HCT116 (cell line): ENCODE results near the gene RASSF5. TPM values are rescaled to one million over a fixed set of nuclear protein-coding genes. Genes with fewer than 3 reads are reported as not detected.

Source experiments
- ATAC-seq: fragments of 200-7000 bp; cut with Tn5 transposase; 2 replicates; pipeline ENCODE4 v1.9.1; 2020; ENCODE audit warnings: mild to moderate bottlenecking, moderate library complexity
- BruUV-seq: library from RNA; stranded (reverse); fragments of 400-500 nt; replicated peaks from 2 replicates; lab custom pipeline; 2021; lab: Mats Ljungman, UMichigan
- CTCF ChIA-PET: fragments of 300-600 bp; sonication (Branson Sonifier 250); formaldehyde crosslinking; loops from one replicate; lab custom pipeline; 2021; ENCODE audit warnings: antibody characterized with exemption; lab: Charles Lee
- POLR2A ChIA-PET: fragments of 300-600, 350-600 bp; sonication (Branson Sonifier 250); formaldehyde crosslinking; loops from one replicate; lab custom pipeline; 2021; ENCODE audit warnings: antibody characterized with exemption; lab: Charles Lee
- RAD21 ChIA-PET, 2 experiments: fragments of 300-600 bp; sonication (Branson Sonifier 250); formaldehyde crosslinking; loops; one replicate each; lab custom pipeline; 2023; ENCODE audit warnings: low total read pairs in 2 of 2; ENCODE audit not compliant: uncharacterized antibody in 2 of 2, unreplicated experiment in 2 of 2, low non-redundant PET in 1 of 2; lab: Charles Lee
- DNase-seq: peaks from one replicate; pipeline ENCODE4 v3.0.0-alpha.2; 2010; ENCODE audit warnings: low read depth, low spot score
- H2AFZ ChIP-seq: fragments of 200-600 bp; shearing (Covaris generic), sonication (generic); 2 replicates; pipeline ENCODE4 v1.6.1; 2017; ENCODE audit warnings: low read depth, mixed run types, mixed read lengths, antibody characterized with exemption, low read length; ENCODE audit not compliant: poor library complexity, severe bottlenecking
- H3K27ac ChIP-seq: 2 replicates; pipeline ENCODE4 v1.5.1; 2012; ENCODE audit warnings: low read depth, low read length
- H3K27me3 ChIP-seq: fragments of 200-600 bp; sonication (generic); 2 replicates; pipeline ENCODE4 v1.6.1; 2016; ENCODE audit warnings: mixed run types, low read length, mixed read lengths; ENCODE audit not compliant: insufficient read depth
- H3K36me3 ChIP-seq, 2 experiments: fragments of 200-500 bp in 1 of 2; fragments of 200-600 bp in 1 of 2; sonication (Bioruptor generic) in 1 of 2; sonication (generic) in 1 of 2; 2 replicates each; pipeline versions ENCODE4 v1.5.1 to v1.6.1; 2014 to 2016; ENCODE audit warnings: low read length in 2 of 2, inconsistent platforms in 1 of 2, mixed read lengths in 1 of 2, mixed run types in 1 of 2; ENCODE audit not compliant: insufficient read depth in 2 of 2, control insufficient read depth in 1 of 2
- H3K4me1 ChIP-seq, 2 experiments: fragments of 200-600 bp in 1 of 2; sonication (generic) in 1 of 2; 2 replicates each; pipeline versions ENCODE4 v1.5.1 to v1.6.1; 2012 to 2017; ENCODE audit warnings: low read length in 2 of 2, inconsistent platforms in 1 of 2, mild to moderate bottlenecking in 1 of 2, mixed read lengths in 1 of 2, mixed run types in 1 of 2, moderate library complexity in 1 of 2; ENCODE audit not compliant: insufficient read depth in 2 of 2, control insufficient read depth in 1 of 2
- H3K4me2 ChIP-seq: fragments of 200-600 bp; sonication (generic); 2 replicates; pipeline ENCODE4 v1.6.1; 2017; ENCODE audit warnings: mixed run types, low read length, mixed read lengths
- H3K4me3 ChIP-seq, 2 experiments: fragments of 200-600 bp in 1 of 2; sonication (generic) in 1 of 2; replicated peaks in 1 of 2; 2 replicates each; pipeline ENCODE4 v1.5.1; 2011 to 2016; ENCODE audit warnings: low read length in 2 of 2, control low read depth in 1 of 2, low read depth in 1 of 2, mild to moderate bottlenecking in 1 of 2, mixed read lengths in 1 of 2, mixed run types in 1 of 2
- H3K79me2 ChIP-seq: fragments of 200-600 bp; sonication (generic); 2 replicates; pipeline ENCODE4 v1.6.1; 2017; ENCODE audit warnings: mild to moderate bottlenecking, mixed run types, low read length, moderate library complexity, mixed read lengths; ENCODE audit not compliant: insufficient read depth
- H3K9ac ChIP-seq: fragments of 200-600 bp; sonication (generic); 2 replicates; pipeline ENCODE4 v1.6.1; 2016; ENCODE audit warnings: low read length, mixed read lengths
- H3K9me2 ChIP-seq: fragments of 200-600 bp; sonication (generic), shearing (Covaris generic); 2 replicates; pipeline ENCODE4 v1.6.1; 2017; ENCODE audit warnings: mixed run types, mild to moderate bottlenecking, moderate library complexity; ENCODE audit not compliant: insufficient read depth
- H3K9me3 ChIP-seq, 2 experiments: fragments of 200-500 bp in 1 of 2; fragments of 200-600 bp in 1 of 2; sonication (Bioruptor generic) in 1 of 2; sonication (generic) in 1 of 2; 2 replicates each; pipeline ENCODE4 v1.6.1; 2014 to 2017; ENCODE audit warnings: low read length in 2 of 2, mixed read lengths in 2 of 2, inconsistent platforms in 1 of 2, low read depth in 1 of 2, mild to moderate bottlenecking in 1 of 2, mixed run types in 1 of 2, moderate library complexity in 1 of 2; ENCODE audit not compliant: control insufficient read depth in 1 of 2, insufficient read depth in 1 of 2
- H4K20me1 ChIP-seq: fragments of 200-600 bp; sonication (generic), shearing (Covaris generic); 2 replicates; pipeline ENCODE4 v1.6.1; 2017; ENCODE audit warnings: mixed run types, mild to moderate bottlenecking, moderate library complexity; ENCODE audit not compliant: insufficient read depth
- CBX3 ChIP-seq: IDR thresholded peaks from 2 replicates; pipeline ENCODE4 v1.6.1; 2012; ENCODE audit warnings: low read depth
- CEBPB ChIP-seq: IDR thresholded peaks from 2 replicates; pipeline ENCODE4 v1.6.1; 2012; ENCODE audit warnings: low read depth
- EGR1 ChIP-seq: IDR thresholded peaks from 2 replicates; pipeline ENCODE4 v1.6.1; 2012; ENCODE audit warnings: low read depth
- ELF1 ChIP-seq: IDR thresholded peaks from 2 replicates; pipeline ENCODE4 v1.6.1; 2012; ENCODE audit warnings: low read depth, borderline replicate concordance
- EZH2 ChIP-seq: fragments of 200-600 bp; sonication (generic); IDR thresholded peaks from 2 replicates; pipeline ENCODE4 v1.6.1; 2017; ENCODE audit warnings: antibody characterized with exemption, mixed run types
- FOSL1 ChIP-seq: IDR thresholded peaks from 2 replicates; pipeline ENCODE4 v1.6.1; 2012; ENCODE audit warnings: low read depth
- JUND ChIP-seq: IDR thresholded peaks from 2 replicates; pipeline ENCODE4 v1.6.1; 2012
- POLR2A ChIP-seq: IDR thresholded peaks from 2 replicates; pipeline ENCODE4 v1.7.0; 2011; ENCODE audit warnings: borderline replicate concordance; ENCODE audit not compliant: insufficient read depth, insufficient read length; ENCODE audit errors: extremely low read depth
- SIN3A ChIP-seq: IDR thresholded peaks from 2 replicates; pipeline ENCODE4 v1.6.1; 2012; ENCODE audit warnings: low read depth
- SP1 ChIP-seq: IDR thresholded peaks from 2 replicates; pipeline ENCODE4 v1.6.1; 2012; ENCODE audit warnings: low read depth
- SRF ChIP-seq: IDR thresholded peaks from 2 replicates; pipeline ENCODE4 v1.6.1; 2012; ENCODE audit warnings: low read depth
- TCF7L2 ChIP-seq: IDR thresholded peaks from 2 replicates; pipeline ENCODE4 v1.7.0; 2011; ENCODE audit warnings: borderline replicate concordance, inconsistent platforms; ENCODE audit not compliant: insufficient read depth, insufficient read length; ENCODE audit errors: extremely low read depth
- ZFX ChIP-seq: fragments of 450-650 bp; IDR thresholded peaks from 2 replicates; pipeline ENCODE4 v1.6.1; 2017
- ZNF274 ChIP-seq: fragments of 200-500 bp; sonication (Bioruptor generic); IDR thresholded peaks from 2 replicates; pipeline ENCODE4 v1.6.1; 2014; ENCODE audit warnings: mild to moderate bottlenecking, low read depth, low read length, inconsistent platforms
- intact Hi-C: fragments of 100-400 bp; cut with micrococcal nuclease; formaldehyde crosslinking; loops from 2 replicates; pipeline ENCODE4 v1.10.0; 2022
- total RNA-seq: library from RNA; stranded (reverse); gene quantifications from one replicate; pipeline ENCODE4 v1.2.1, GENCODE V29; 2021; ENCODE audit not compliant: unreplicated experiment
- TF ChIP-seq, protein P1 (sequence below): IDR thresholded peaks from 2 replicates; pipeline ENCODE4 v1.6.1; 2012
- TF ChIP-seq, protein P2 (sequence below): IDR thresholded peaks from 2 replicates; pipeline ENCODE4 v1.6.1; 2012
- TF ChIP-seq, protein P3 (sequence below): IDR thresholded peaks from 2 replicates; pipeline ENCODE4 v1.6.1; 2012; ENCODE audit warnings: low read depth
- TF ChIP-seq, protein P4 (sequence below), 3 experiments: fragments of 200-600 bp in 1 of 3; sonication (generic) in 1 of 3; IDR thresholded peaks in 2 of 3; conservative IDR thresholded peaks in 1 of 3; 2 replicates each; pipeline ENCODE4 v1.5.1; 2012 to 2017; ENCODE audit warnings: low read depth in 2 of 3, low read length in 2 of 3, antibody characterized with exemption in 1 of 3, borderline replicate concordance in 1 of 3, control low read depth in 1 of 3, mild to moderate bottlenecking in 1 of 3, mixed read lengths in 1 of 3, mixed run types in 1 of 3, moderate library complexity in 1 of 3; ENCODE audit not compliant: insufficient read depth in 1 of 3

The RASSF5 gene
- total RNA-seq, 1 experiment from 2014 or later = 5.4 TPM

DNA sequence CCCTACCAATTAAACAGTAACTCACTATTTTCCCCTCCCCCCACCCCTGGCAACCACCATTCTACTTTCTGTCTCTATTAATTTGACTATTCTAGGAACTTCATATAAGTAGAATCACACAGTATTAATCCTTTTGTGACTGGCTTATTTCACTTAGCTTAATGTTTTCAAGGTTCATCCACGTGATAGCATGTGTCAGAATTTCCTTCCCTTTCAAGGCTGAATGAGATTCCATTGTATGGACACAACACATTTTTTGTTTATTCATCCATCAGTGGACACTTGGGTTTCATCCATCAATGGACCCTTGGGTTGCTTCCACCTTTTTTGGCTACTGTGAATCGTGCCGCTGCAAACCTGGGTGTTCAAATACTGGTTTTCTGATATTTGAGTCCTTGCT is 63.2 kb downstream of the RASSF5 start:
- no peak for TF ChIP-seq SIN3A
- TF ChIP-seq, protein P1, sequence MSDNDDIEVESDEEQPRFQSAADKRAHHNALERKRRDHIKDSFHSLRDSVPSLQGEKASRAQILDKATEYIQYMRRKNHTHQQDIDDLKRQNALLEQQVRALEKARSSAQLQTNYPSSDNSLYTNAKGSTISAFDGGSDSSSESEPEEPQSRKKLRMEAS = no peak
- TF ChIP-seq EGR1 = no peak
- TF ChIP-seq CEBPB = no peak
- DNase-seq (no peak), ATAC-seq (no peak)
- Histone ChIP-seq H3K9me2 (no peaks in the 10 kb centered on the region), H3K9me3 (no peaks in the 10 kb centered on the region), H3K4me3 (no peak overlapping the region), H3K36me3 (no peaks in the 10 kb centered on the region), H3K27me3 (no peaks in the 10 kb centered on the region), H3K4me2 (no peak overlapping the region), H2AFZ (no peak overlapping the region), H4K20me1 (no peaks in the 10 kb centered on the region), H3K27ac (no peak overlapping the region), H3K4me1 (no peaks in the 10 kb centered on the region), H3K79me2 (no peaks in the 10 kb centered on the region), H3K9ac (no peak overlapping the region)
- no TSS peak for BruUV-seq
- intact Hi-C loops = no loop called here
- ChIA-PET CTCF (no interaction called here), POLR2A (interaction anchor here (0.6 kb wide), 1 partner anchor 830 kb away, joined by 3 read pairs; no protein-coding TSS in a partner anchor), RAD21 (no interaction called here)

DNA sequence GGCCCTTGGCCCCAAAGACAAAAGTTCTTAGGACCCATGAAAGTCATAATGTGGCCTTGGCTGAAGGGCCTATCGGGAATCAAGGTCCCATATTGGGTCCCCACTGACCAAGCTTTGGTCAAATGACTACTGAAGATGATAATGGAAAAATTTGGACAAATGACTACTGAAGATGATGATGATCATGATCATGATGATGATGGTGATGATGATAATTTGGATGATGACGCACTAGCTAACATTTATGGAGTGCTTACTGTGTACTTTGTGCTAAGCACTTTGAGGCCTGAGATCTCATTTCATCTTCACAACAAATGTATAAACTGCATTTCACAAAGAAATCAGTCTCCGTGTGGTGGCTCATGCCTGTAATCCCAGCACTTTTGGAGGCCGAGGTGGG is 65.5 kb downstream of the RASSF5 start:
- intact Hi-C loops = no loop called here
- no peak overlapping the region for H3K27ac ChIP-seq
- no peak overlapping the region for H3K4me3 ChIP-seq
- H3K4me1 ChIP-seq = no peaks in the 10 kb centered on the region
- BruUV-seq = no TSS peak
- H4K20me1 ChIP-seq = no peaks in the 10 kb centered on the region
- no peaks in the 10 kb centered on the region for H3K9me3 ChIP-seq
- no peaks in the 10 kb centered on the region for H3K36me3 ChIP-seq
- ChIA-PET POLR2A (no interaction called here), CTCF (interaction anchor here (1.6 kb wide), 1 partner anchor 11 kb away, joined by 4 read pairs; no protein-coding TSS in a partner anchor), RAD21 (no interaction called here)
- no peak overlapping the region for H3K9ac ChIP-seq
- H3K9me2 ChIP-seq = no peaks in the 10 kb centered on the region
- no peak overlapping the region for H3K4me2 ChIP-seq
- no peaks in the 10 kb centered on the region for H3K27me3 ChIP-seq
- H3K79me2 ChIP-seq = no peaks in the 10 kb centered on the region
- no peak overlapping the region for H2AFZ ChIP-seq
- ATAC-seq (no peak), DNase-seq (no peak)
- TF ChIP-seq CBX3 (no peak), TCF7L2 (no peak), JUND (no peak), POLR2A (no peak), SIN3A (no peak), EZH2 (no peak), FOSL1 (no peak), SP1 (no peak), ELF1 (no peak), SRF (no peak), CEBPB (no peak), ZNF274 (no peak), ZFX (no peak)
- TF ChIP-seq, protein P2, sequence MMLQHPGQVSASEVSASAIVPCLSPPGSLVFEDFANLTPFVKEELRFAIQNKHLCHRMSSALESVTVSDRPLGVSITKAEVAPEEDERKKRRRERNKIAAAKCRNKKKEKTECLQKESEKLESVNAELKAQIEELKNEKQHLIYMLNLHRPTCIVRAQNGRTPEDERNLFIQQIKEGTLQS = no peak
- TF ChIP-seq, protein P3, sequence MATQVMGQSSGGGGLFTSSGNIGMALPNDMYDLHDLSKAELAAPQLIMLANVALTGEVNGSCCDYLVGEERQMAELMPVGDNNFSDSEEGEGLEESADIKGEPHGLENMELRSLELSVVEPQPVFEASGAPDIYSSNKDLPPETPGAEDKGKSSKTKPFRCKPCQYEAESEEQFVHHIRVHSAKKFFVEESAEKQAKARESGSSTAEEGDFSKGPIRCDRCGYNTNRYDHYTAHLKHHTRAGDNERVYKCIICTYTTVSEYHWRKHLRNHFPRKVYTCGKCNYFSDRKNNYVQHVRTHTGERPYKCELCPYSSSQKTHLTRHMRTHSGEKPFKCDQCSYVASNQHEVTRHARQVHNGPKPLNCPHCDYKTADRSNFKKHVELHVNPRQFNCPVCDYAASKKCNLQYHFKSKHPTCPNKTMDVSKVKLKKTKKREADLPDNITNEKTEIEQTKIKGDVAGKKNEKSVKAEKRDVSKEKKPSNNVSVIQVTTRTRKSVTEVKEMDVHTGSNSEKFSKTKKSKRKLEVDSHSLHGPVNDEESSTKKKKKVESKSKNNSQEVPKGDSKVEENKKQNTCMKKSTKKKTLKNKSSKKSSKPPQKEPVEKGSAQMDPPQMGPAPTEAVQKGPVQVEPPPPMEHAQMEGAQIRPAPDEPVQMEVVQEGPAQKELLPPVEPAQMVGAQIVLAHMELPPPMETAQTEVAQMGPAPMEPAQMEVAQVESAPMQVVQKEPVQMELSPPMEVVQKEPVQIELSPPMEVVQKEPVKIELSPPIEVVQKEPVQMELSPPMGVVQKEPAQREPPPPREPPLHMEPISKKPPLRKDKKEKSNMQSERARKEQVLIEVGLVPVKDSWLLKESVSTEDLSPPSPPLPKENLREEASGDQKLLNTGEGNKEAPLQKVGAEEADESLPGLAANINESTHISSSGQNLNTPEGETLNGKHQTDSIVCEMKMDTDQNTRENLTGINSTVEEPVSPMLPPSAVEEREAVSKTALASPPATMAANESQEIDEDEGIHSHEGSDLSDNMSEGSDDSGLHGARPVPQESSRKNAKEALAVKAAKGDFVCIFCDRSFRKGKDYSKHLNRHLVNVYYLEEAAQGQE = no peak
- TF ChIP-seq, protein P4, sequence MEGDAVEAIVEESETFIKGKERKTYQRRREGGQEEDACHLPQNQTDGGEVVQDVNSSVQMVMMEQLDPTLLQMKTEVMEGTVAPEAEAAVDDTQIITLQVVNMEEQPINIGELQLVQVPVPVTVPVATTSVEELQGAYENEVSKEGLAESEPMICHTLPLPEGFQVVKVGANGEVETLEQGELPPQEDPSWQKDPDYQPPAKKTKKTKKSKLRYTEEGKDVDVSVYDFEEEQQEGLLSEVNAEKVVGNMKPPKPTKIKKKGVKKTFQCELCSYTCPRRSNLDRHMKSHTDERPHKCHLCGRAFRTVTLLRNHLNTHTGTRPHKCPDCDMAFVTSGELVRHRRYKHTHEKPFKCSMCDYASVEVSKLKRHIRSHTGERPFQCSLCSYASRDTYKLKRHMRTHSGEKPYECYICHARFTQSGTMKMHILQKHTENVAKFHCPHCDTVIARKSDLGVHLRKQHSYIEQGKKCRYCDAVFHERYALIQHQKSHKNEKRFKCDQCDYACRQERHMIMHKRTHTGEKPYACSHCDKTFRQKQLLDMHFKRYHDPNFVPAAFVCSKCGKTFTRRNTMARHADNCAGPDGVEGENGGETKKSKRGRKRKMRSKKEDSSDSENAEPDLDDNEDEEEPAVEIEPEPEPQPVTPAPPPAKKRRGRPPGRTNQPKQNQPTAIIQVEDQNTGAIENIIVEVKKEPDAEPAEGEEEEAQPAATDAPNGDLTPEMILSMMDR (IDR thresholded peaks at IDR 0.05 in 2 of 3, conservative IDR thresholded peaks at IDR 0.05 in 1 of 3; ENCODE audit: borderline replicate concordance in 1 of 3, insufficient read depth in 1 of 3, low read depth in 2 of 3, low read length in 2 of 3) = no peak
